Ectodermal cell (in vitro differentiated cells): ENCODE measurements around the gene IFNG-AS1.

Experiments used
- H3K27ac ChIP-seq: 2 replicates; pipeline ENCODE4 v1.7.0; 2013; ENCODE audit warnings: mild to moderate bottlenecking, low read depth, low read length; ENCODE audit not compliant: insufficient read depth, poor library complexity, severe bottlenecking
- H3K27me3 ChIP-seq: 2 replicates; pipeline ENCODE4 v1.7.0; 2013; ENCODE audit warnings: mild to moderate bottlenecking, low read length; ENCODE audit not compliant: insufficient read depth, control insufficient read depth, poor library complexity, severe bottlenecking
- H3K36me3 ChIP-seq: one replicate; pipeline ENCODE4 v1.7.0; 2013; ENCODE audit warnings: low read length; ENCODE audit not compliant: control insufficient read depth, insufficient read depth
- H3K4me1 ChIP-seq: one replicate; pipeline ENCODE4 v1.7.0; 2013; ENCODE audit warnings: low read length; ENCODE audit not compliant: control insufficient read depth, insufficient read depth
- H3K4me3 ChIP-seq: 2 replicates; pipeline ENCODE4 v1.7.0; 2013; ENCODE audit warnings: low read depth, low read length, control low read depth; ENCODE audit not compliant: insufficient read depth
- H3K9me3 ChIP-seq: 2 replicates; pipeline ENCODE4 v1.7.0; 2013; ENCODE audit warnings: mild to moderate bottlenecking, low read length, moderate library complexity; ENCODE audit not compliant: control insufficient read depth
- WGBS, 2 experiments: methylation state at CpG; one replicate each; pipeline ENCODE4 v1.1.7; 2013; ENCODE audit warnings: missing lambda C conversion rate in 2 of 2; 5-methylcytosine and 5-hydroxymethylcytosine counted together

The IFNG-AS1 gene

GRCh38 chr12:67991158-67991557 lies 1.9 kb downstream of the IFNG-AS1 start:
- Histone ChIP-seq H3K9me3 (no peaks in the 10 kb centered on the region), H3K27ac (no peak overlapping the region), H3K4me1 (no peaks in the 10 kb centered on the region), H3K36me3 (no peaks in the 10 kb centered on the region), H3K4me3 (no peak overlapping the region), H3K27me3 (no peaks in the 10 kb centered on the region)
- 92 to 94% methylated on average over 4 of the region's 4 CpGs for WGBS, 2 experiments

GRCh38 chr12:67993143-67993542 lies 3.9 kb downstream of the IFNG-AS1 start:
- Histone ChIP-seq H3K36me3 (no peaks in the 10 kb centered on the region), H3K4me1 (no peaks in the 10 kb centered on the region), H3K27ac (no peak overlapping the region), H3K27me3 (no peaks in the 10 kb centered on the region), H3K4me3 (no peak overlapping the region), H3K9me3 (no peaks in the 10 kb centered on the region)
- 88 to 96% methylated on average over 2 of the region's 2 CpGs for WGBS, 2 experiments

- no peaks in the 10 kb centered on the region for H3K4me1 ChIP-seq
- no peak overlapping the region for H3K27ac ChIP-seq
- WGBS, 2 experiments: no CpG with 5 or more reads among the region's 3 CpGs
- H3K4me3 ChIP-seq: no peak overlapping the region
- no peaks in the 10 kb centered on the region for H3K27me3 ChIP-seq
- no peaks in the 10 kb centered on the region for H3K36me3 ChIP-seq
- no peaks in the 10 kb centered on the region for H3K9me3 ChIP-seq
Observed at GRCh38 chr12:67994046-67994445, 4.8 kb downstream of the IFNG-AS1 start.

GRCh38 chr12:67996347-67996746 lies 7.1 kb downstream of the IFNG-AS1 start:
- Histone ChIP-seq H3K27ac (no peak overlapping the region), H3K4me1 (no peaks in the 10 kb centered on the region), H3K27me3 (no peaks in the 10 kb centered on the region)

GRCh38 chr12:67998379-67998778 lies 9.1 kb downstream of the IFNG-AS1 start:
- Histone ChIP-seq H3K4me3 (no peak overlapping the region), H3K36me3 (no peaks in the 10 kb centered on the region), H3K4me1 (no peaks in the 10 kb centered on the region), H3K9me3 (no peaks in the 10 kb centered on the region), H3K27ac (no peak overlapping the region), H3K27me3 (no peaks in the 10 kb centered on the region)

More at GRCh38 chr12:67996347-67996746, 7.1 kb downstream of the IFNG-AS1 start:
- Histone ChIP-seq H3K9me3 (no peaks in the 10 kb centered on the region), H3K4me3 (no peak overlapping the region), H3K36me3 (no peaks in the 10 kb centered on the region)

- Histone ChIP-seq H3K36me3 (no peaks in the 10 kb centered on the region), H3K4me3 (no peak overlapping the region), H3K27me3 (no peaks in the 10 kb centered on the region), H3K4me1 (no peaks in the 10 kb centered on the region), H3K9me3 (no peaks in the 10 kb centered on the region), H3K27ac (no peak overlapping the region)
Observed at GRCh38 chr12:67999244-67999643, 10.0 kb downstream of the IFNG-AS1 start.

GRCh38 chr12:68001486-68002466 lies 12.5 kb downstream of the IFNG-AS1 start:
- Histone ChIP-seq H3K27ac (no peak overlapping the region), H3K27me3 (no peaks in the 10 kb centered on the region), H3K9me3 (no peaks in the 10 kb centered on the region), H3K36me3 (no peaks in the 10 kb centered on the region), H3K4me1 (no peaks in the 10 kb centered on the region), H3K4me3 (no peak overlapping the region)
- WGBS, 2 experiments: 87 to 88% methylated on average over 11 of the region's 11 CpGs

- WGBS, 2 experiments: 92 to 96% methylated on average over 8 of the region's 8 CpGs
- Histone ChIP-seq H3K27ac (no peak overlapping the region), H3K4me1 (no peaks in the 10 kb centered on the region), H3K36me3 (no peaks in the 10 kb centered on the region), H3K9me3 (no peaks in the 10 kb centered on the region), H3K4me3 (no peak overlapping the region), H3K27me3 (no peaks in the 10 kb centered on the region)
Observed at GRCh38 chr12:68003777-68004176, 14.5 kb downstream of the IFNG-AS1 start.

- no peaks in the 10 kb centered on the region for H3K27me3 ChIP-seq
- H3K36me3 ChIP-seq: no peaks in the 10 kb centered on the region
- WGBS, 2 experiments: 77 to 88% methylated on average over 1 of the region's 1 CpG
- H3K4me1 ChIP-seq: no peaks in the 10 kb centered on the region
- no peak overlapping the region for H3K4me3 ChIP-seq
- no peak overlapping the region for H3K27ac ChIP-seq
- H3K9me3 ChIP-seq: no peaks in the 10 kb centered on the region
Observed at GRCh38 chr12:68007033-68007432, 17.8 kb downstream of the IFNG-AS1 start.

GRCh38 chr12:68007466-68007865 lies 18.2 kb downstream of the IFNG-AS1 start:
- H3K4me1 ChIP-seq: no peaks in the 10 kb centered on the region
- H3K9me3 ChIP-seq: no peaks in the 10 kb centered on the region
- no peak overlapping the region for H3K4me3 ChIP-seq
- no peak overlapping the region for H3K27ac ChIP-seq
- H3K36me3 ChIP-seq: no peaks in the 10 kb centered on the region
- no peaks in the 10 kb centered on the region for H3K27me3 ChIP-seq
